HK-2 (cell line): ENCODE measurements around the gene HYAL3.

Experiments used
- DNase-seq: peaks from one replicate; pipeline ENCODE4 v3.0.0-alpha.2; 2018; ENCODE audit not compliant: unreplicated experiment

Gene HYAL3

DNA sequence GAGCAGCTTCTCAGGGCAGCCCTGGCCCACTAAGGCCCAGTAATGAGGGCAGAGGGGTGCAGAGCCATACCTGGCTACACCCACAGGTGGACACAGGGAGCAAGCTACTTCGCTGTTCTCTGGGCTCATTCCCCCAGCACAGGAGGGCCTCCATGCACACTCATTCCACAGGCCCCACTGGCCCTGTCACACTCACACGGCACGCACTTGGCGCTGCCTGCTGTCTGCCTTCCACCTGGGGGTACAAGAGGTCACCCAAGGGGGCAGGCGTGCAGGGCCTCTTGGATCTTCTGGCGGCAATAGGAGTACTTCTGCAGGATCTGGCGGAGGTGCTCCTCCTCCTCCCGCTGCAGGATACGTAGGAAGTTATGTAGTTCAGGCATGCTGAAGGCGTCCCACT lies 31.1 kb upstream of the HYAL3 start:
- no peak for DNase-seq

DNA sequence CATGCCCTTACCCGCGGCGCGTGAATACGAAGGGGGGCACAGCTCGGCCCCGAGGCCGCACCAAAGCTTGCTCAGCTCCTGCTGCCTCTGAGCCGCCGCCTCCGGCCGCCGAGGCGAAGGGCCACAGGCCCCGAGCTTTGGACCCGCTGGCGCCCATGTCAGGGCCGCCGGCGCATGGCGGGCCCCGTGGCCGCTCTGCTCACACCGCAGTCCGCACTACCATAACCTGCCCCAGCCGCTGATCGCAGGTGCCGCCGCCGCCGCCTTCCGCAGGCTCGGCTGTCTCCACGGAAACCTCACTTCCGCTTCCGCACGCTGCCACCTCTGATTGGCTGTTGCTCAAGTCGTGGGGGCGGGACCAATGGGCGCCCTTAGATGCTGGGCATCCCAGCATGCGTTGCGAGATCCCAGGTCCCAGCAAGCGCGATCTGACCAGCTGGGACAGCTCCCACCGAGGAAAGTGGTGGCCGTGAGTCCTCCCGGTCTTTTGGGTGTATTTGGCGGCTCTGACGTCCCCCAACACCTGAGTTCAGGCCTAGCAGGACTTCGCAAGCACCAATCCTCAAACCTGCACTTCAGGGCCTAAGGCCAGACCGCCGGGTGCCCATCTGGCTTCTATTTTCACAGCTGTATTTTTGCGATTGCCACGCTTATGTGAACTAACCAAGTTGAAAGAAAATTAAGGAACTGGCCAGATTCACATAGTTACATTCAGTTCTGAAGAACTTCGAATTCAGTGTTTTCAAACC lies 28.9 kb upstream of the HYAL3 start, which contains the start of gene TUSC2:
Gene TUSC2 (minus strand): TSS at position 281 of the 749 bp plus-strand sequence. CDS start 124 bp downstream, at position 157.
- DNase-seq: peak; percentile 93

GRCh38 chr3:50327129-50327528 lies 27.9 kb upstream of the HYAL3 start:
- DNase-seq: no peak

GRCh38 chr3:50326182-50326541 lies 27.0 kb upstream of the HYAL3 start:
- DNase-seq: no peak

- no peak for DNase-seq
These were observed 26.4 kb upstream of the HYAL3 start for GRCh38 chr3:50325497-50326181.

GRCh38 chr3:50325113-50325480 lies 25.9 kb upstream of the HYAL3 start:
- no peak for DNase-seq

DNA sequence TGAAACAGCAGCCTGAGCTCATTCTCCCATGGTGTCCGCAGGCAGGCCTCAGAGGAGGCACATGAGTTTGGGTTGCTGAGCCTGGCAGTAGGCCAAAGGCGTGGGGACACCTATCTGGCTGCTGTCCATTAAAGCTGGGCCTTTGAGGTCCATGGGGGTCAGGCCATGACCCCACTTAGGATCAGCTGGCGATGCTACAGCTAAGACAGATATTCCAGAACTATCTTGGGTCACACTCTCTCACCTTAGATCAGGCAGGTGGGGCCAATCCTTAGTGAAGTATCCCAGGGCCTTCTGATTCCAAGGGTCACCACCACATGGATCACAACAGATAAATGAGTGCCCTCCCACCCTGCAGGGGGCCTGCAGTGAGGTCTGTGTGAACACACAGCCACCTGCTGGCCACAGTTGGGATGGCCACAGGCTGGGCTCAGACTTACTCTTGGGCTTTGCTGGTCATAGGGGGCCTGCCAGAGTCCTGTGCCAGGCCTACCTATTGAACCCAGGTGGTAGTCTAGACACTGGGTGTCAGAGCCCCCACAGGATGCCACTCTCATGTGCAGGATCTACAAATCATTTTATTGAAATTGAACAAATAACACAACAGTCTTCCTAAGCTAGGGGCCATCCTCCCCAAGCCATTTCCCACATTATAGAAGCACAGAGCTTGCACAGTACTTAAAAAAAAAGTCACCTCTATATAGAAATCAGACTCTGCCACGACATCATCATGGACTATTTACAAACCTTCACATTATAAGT lies 25.3 kb upstream of the HYAL3 start:
- DNase-seq: peak; percentile 59

GRCh38 chr3:50323614-50324199 lies 24.5 kb upstream of the HYAL3 start:
- no peak for DNase-seq

- no peak for DNase-seq
These were observed 23.9 kb upstream of the HYAL3 start for GRCh38 chr3:50323092-50323600.

DNA sequence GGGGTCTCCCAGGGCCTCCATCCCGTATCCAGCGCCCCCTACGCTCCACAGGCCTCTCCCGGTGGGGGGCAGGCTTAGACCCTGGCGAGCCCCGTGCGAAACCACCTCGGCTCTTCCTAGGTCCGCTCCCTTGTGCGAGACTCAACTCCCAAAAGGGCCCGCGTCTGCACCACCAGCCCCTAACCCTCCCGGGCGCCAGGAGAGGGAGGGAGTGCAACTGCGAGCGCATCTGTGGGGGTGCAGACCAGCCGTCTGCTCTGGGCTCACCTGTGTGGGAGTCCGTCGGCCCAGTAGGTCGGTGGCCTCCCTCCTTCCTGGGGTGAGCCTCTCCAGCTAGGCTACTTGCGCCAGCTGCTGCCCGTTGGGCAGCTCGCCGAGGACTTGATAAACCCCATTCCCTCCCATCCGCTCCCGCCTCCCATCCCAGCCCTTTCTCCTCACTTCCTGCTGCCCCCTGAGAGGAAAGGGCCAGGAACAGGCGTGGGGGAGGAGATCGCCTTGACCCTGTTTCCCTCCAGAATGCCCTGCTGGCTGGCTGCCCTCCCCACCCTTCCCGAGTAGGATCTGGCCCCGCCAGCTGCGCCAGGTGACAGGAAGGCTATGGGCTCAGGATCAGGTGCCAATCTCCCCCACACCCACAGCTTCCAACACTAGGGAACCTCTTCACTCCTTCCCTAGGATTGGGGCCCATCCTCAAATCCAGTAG lies 23.3 kb upstream of the HYAL3 start, which contains the start of gene HYAL2:
Gene HYAL2 (minus strand): TSS at position 360 of the 706 bp plus-strand sequence. CDS start 2,256 bp downstream, outside the sequence.
- no peak for DNase-seq

- no peak for DNase-seq
These were observed 22.8 kb upstream of the HYAL3 start for GRCh38 chr3:50322115-50322385.

- peak; percentile 81 for DNase-seq
These were observed 22.3 kb upstream of the HYAL3 start for GRCh38 chr3:50321336-50322114.

- DNase-seq: peak; percentile 63
These were observed 21.7 kb upstream of the HYAL3 start for GRCh38 chr3:50320853-50321335.

GRCh38 chr3:50319894-50320625 lies 20.9 kb upstream of the HYAL3 start:
- DNase-seq: no peak

DNA sequence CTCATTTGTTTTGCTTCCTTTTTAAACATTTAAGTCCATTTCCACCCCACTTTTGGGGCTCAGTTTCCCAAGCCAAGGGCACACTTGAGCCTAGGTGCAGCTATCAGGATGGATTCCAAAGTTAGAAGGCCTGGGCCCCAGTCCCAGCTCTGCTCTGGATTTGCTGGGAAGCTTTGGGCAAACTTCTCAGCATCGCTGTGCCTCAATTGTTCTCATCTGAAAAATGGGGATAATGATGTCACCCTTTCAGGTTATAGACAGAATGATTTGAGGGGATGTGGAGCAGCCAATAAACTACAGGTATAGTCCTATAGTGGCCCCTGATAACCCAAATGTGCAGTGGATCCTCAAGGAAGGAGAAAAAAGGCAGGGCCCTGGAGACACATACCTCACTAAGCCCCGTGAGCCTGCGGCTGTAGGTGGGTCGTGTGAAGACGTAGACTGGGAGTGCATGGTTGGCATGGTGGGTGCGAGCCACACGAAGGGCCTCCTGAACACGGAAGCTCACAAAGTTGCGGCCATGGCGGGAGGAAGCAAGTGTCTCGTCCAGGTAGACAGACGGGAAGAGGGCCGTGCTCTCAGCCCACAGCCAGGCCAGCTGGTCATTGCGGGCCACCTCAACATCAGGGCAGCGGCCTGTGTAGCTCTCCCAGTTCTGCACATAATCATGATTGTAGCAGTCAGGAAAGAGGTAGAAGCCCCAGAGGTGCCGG lies 20.1 kb upstream of the HYAL3 start:
- DNase-seq: no peak

DNA sequence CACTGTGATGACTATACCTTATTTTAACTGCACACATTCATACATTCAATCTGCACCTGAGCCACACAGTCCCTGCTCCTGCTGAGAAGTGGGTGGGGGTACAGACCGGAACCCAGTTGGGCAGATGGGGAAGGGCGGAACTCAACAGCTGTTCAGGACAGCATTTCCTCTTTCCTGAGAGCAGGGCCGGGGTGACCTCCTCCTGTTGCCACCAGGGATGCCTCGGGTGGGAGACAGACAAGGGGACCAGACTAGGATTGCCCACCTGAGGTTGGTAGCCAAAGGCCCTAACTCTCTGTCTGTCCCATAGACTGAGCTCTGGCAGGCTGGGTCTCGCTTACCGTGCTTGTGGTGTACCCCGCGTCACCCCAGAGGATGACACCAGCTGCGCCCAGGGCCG lies 19.4 kb upstream of the HYAL3 start:
- DNase-seq: no peak

DNA sequence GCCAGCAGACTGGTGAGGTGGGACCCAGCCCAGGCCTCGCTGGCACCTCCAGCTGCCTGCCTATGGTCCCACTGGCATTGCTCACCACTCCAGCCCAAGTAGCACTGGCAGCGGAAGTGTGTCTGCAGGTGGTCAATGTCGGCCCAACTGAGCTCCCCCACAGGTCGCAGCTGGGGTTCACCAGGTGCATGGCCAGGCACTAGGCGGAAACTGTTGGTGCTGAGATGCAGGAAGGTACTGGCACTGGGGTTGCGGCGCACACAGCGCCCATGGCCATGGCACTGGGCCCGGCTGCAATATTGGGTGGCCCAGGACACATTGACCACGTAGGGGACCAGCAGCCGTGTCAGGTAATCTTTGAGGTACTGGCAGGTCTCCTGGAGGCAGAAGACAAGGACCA lies 19.0 kb upstream of the HYAL3 start:
- no peak for DNase-seq

DNA sequence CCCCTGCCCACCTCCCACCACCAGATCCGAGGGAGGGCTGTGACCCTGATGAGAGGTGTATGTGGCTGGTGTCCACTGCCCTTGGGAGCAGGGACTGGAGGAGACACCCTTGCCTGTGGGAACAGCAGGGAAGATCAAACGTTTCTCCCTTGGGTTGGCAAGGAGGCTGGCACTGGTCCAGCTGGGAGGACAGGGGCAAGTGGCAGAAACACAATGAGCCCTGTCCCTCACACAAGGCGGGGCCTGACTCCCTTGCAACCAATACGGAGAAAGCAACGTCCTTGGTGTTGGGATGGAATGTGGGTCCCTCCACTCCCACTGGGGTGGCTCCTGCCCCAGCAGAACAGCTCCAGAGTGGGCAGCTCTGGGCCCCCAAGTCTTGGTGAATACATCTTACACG lies 18.1 kb upstream of the HYAL3 start:
- DNase-seq: no peak

DNA sequence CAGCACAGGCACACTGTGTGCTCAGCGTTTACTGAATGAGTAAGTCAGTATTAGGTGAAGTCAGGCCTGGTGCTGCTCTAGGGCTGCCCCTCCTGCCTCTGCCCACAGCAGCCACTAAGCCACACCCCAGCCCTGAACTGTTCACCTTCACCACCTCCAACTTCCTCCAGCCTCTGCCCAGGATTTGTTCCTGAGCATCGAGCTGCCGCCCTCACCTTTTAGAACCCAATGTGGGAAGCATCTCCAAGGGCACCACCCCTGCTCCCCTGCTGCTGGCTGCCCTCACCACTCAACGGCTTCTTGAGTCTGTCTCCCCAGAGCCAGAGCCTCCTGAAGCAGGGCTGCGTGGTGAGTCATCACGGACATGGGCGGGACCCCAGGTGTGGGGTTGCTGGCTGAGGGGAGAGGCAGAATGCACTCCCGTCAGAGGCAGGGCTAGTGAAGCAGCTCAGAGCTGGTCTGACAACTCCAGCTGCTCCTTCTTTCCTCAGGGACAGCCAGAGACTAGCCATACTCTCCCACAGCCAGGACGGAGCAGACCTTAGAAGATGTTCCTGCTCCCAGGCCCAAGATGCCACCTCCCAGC lies 17.5 kb upstream of the HYAL3 start:
- DNase-seq: peak; percentile 83
